Measurements from ENCODE around the gene PDZRN3. TPM values are rescaled to one million over a fixed set of nuclear protein-coding genes. Genes with fewer than 3 reads are reported as not detected.

The PDZRN3 gene
- total RNA-seq = 10 to 100 TPM in 5 of 6 donors, 1 to 10 TPM in 1; 7.0 to 50.3 (median 18.4) TPM

- no peaks in the 10 kb centered on the region for H3K9me3 ChIP-seq
- 5 to 7% methylated on average over 20 to 36 of the region's 55 CpGs for WGBS, 2 donors
Measured at GRCh38 chr3:73624821-73625665, at the start of gene PDZRN3. Gene PDZRN3, minus strand, starts transcription at chr3:73624941.

DNA sequence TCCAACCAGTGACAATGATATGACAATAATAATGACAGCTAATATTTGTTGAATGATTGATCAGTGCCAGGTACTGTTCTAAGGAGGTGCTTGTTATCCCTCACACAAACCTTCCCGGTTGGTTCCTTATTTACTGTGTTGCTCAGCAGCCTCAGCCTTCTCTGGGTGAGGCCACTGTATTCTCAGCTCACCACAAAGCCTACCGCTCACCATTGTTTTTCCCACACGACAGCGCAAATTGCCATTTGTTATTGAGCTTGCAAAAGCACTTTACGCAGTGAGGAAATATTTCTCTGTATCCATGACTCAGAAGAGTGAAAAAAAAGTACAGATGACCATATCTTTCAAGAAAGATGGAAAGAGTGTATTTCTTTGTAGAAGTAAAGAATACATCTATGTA lies 49.5 kb upstream of the PDZRN3 start:
- Histone ChIP-seq H3K9me3 (no peaks in the 10 kb centered on the region), H3K27ac (no peak overlapping the region), H3K27me3 (no peaks in the 10 kb centered on the region), H3K36me3 (no peaks in the 10 kb centered on the region), H3K4me1 (no peaks in the 10 kb centered on the region), H3K4me3 (no peak overlapping the region)
- 64 to 65% methylated on average over 5 of the region's 5 CpGs for WGBS, 2 donors
- TF ChIP-seq CTCF (IDR thresholded peaks at IDR 0.05) = no peak
- TF ChIP-seq POLR2AphosphoS5 (IDR thresholded peaks at IDR 0.05) = no peak
- no peak for TF ChIP-seq EP300 (IDR thresholded peaks at IDR 0.05)
- TF ChIP-seq POLR2A (IDR thresholded peaks at IDR 0.05) = no peak
- ATAC-seq (ENCODE audit: low FRiP score in 2 of 2) (no peak), DNase-seq (no peak)

More at GRCh38 chr3:73624821-73625665, at the start of gene PDZRN3:
- TF ChIP-seq POLR2A (IDR thresholded peaks at IDR 0.05) = peak in 1 of 4 donors; percentile 43
- TF ChIP-seq EP300 (IDR thresholded peaks at IDR 0.05) = no peak
- ATAC-seq (ENCODE audit: low FRiP score in 2 of 2) = peak in 1 of 2 donors; percentile 89
- H3K27ac ChIP-seq = peak within 1 kb of the TSS; percentile 71 to 79 (median 74)
- DNase-seq = peak in 1 of 2 donors; percentile 90
- peaks cover 0 to 10% (median 3%) of the 10 kb centered on the region in 4 donors for H3K27me3 ChIP-seq
- peak within 1 kb of the TSS; percentile 13 to 59 (median 52) for H3K4me3 ChIP-seq
- H3K36me3 ChIP-seq = no peaks in the 10 kb centered on the region
- peaks cover 0 to 13% (median 9%) of the 10 kb centered on the region in 4 donors for H3K4me1 ChIP-seq

DNA sequence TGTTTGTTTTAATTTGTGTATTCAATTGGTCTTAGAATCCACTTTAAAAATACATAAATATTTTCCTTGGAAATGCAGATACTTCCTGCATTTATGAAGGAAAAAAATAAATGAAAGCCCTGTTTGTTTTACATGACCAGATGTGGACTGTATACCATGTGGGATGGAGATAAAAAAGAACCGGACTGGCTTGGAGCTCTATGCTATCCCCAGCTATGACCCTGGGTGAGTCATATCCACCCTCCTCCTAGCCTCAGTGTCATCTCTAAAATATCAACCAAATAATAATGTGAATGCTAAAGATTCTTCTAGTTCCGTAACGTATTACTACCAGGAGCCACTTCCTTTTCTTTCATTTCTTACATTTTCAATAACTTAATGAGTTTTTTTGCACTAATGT lies 44.5 kb upstream of the PDZRN3 start:
- WGBS, 2 donors = 70 to 75% methylated on average over 3 of the region's 3 CpGs
- Histone ChIP-seq H3K9me3 (no peaks in the 10 kb centered on the region), H3K27ac (no peak overlapping the region), H3K27me3 (no peaks in the 10 kb centered on the region), H3K36me3 (no peaks in the 10 kb centered on the region), H3K4me1 (no peaks in the 10 kb centered on the region), H3K4me3 (no peak overlapping the region)
- ATAC-seq (ENCODE audit: low FRiP score in 2 of 2) (no peak), DNase-seq (no peak)
- TF ChIP-seq CTCF (IDR thresholded peaks at IDR 0.05) (no peak), EP300 (IDR thresholded peaks at IDR 0.05) (no peak), POLR2AphosphoS5 (IDR thresholded peaks at IDR 0.05) (no peak), POLR2A (IDR thresholded peaks at IDR 0.05) (no peak)

GRCh38 chr3:73668391-73668790 lies 43.6 kb upstream of the PDZRN3 start:
- TF ChIP-seq POLR2AphosphoS5 (IDR thresholded peaks at IDR 0.05) (no peak), CTCF (IDR thresholded peaks at IDR 0.05) (no peak), POLR2A (IDR thresholded peaks at IDR 0.05) (no peak), EP300 (IDR thresholded peaks at IDR 0.05) (no peak)
- WGBS, 2 donors = 66 to 69% methylated on average over 1 of the region's 1 CpG
- H3K27ac ChIP-seq = no peak overlapping the region
- H3K4me3 ChIP-seq = no peak overlapping the region
- H3K9me3 ChIP-seq = no peaks in the 10 kb centered on the region
- no peak for ATAC-seq (ENCODE audit: low FRiP score in 2 of 2)
- no peaks in the 10 kb centered on the region for H3K27me3 ChIP-seq
- no peak for DNase-seq
- no peaks in the 10 kb centered on the region for H3K4me1 ChIP-seq
- no peaks in the 10 kb centered on the region for H3K36me3 ChIP-seq

GRCh38 chr3:73667889-73668288 lies 43.1 kb upstream of the PDZRN3 start:
- Histone ChIP-seq H3K9me3 (no peaks in the 10 kb centered on the region), H3K27ac (no peak overlapping the region), H3K27me3 (no peaks in the 10 kb centered on the region), H3K36me3 (no peaks in the 10 kb centered on the region), H3K4me3 (no peak overlapping the region), H3K4me1 (no peaks in the 10 kb centered on the region)
- no peak for TF ChIP-seq CTCF (IDR thresholded peaks at IDR 0.05)
- TF ChIP-seq POLR2AphosphoS5 (IDR thresholded peaks at IDR 0.05) = no peak
- TF ChIP-seq POLR2A (IDR thresholded peaks at IDR 0.05) = no peak
- DNase-seq = no peak
- 64 to 88% methylated on average over 2 to 3 of the region's 3 CpGs for WGBS, 2 donors
- no peak for ATAC-seq (ENCODE audit: low FRiP score in 2 of 2)
